NCI-H2081 treated with DMSO at 0.1 percent for 48 hours (cell line): ENCODE results near the gene CMYA5.
"Not testable (repeated sequence)": the region's sequence is repeated elsewhere in the genome, so short reads cannot be mapped to it uniquely, and the experiment has no call there.

Source experiments
- DNase-seq: peaks from one replicate; lab custom pipeline; 2025; lab: John Stamatoyannopoulos, UW

Gene CMYA5

GRCh38 chr5:79746642-79747569 lies 57.3 kb downstream of the CMYA5 start:
- no peak for DNase-seq

- DNase-seq = no peak
Measured at GRCh38 chr5:79750611-79751510, 61.2 kb downstream of the CMYA5 start.

GRCh38 chr5:79753092-79753491 lies 63.5 kb downstream of the CMYA5 start:
- DNase-seq = no peak

- DNase-seq = no peak
Measured at GRCh38 chr5:79753877-79754645, 64.4 kb downstream of the CMYA5 start.

- no peak for DNase-seq
Measured at GRCh38 chr5:79754865-79755555, 65.4 kb downstream of the CMYA5 start.

- no peak for DNase-seq
Measured at GRCh38 chr5:79756076-79756475, 66.4 kb downstream of the CMYA5 start.

GRCh38 chr5:79759436-79759835 lies 69.8 kb downstream of the CMYA5 start:
- no peak for DNase-seq

- no peak for DNase-seq
Measured at GRCh38 chr5:79759848-79760247, 70.2 kb downstream of the CMYA5 start.

GRCh38 chr5:79762929-79763328 lies 73.3 kb downstream of the CMYA5 start:
- no peak for DNase-seq

GRCh38 chr5:79764147-79764546 lies 74.5 kb downstream of the CMYA5 start:
- not testable (repeated sequence) for DNase-seq

GRCh38 chr5:79771387-79771786 lies 81.8 kb downstream of the CMYA5 start:
- DNase-seq = no peak

- DNase-seq = no peak
Measured at GRCh38 chr5:79772651-79773050, 83.0 kb downstream of the CMYA5 start.

- DNase-seq = no peak
Measured at GRCh38 chr5:79773612-79774011, 84.0 kb downstream of the CMYA5 start.

GRCh38 chr5:79774171-79774854 lies 84.7 kb downstream of the CMYA5 start:
- DNase-seq = no peak

GRCh38 chr5:79774855-79775237 lies 85.2 kb downstream of the CMYA5 start:
- DNase-seq = no peak

GRCh38 chr5:79784741-79785140 lies 95.1 kb downstream of the CMYA5 start:
- DNase-seq = not testable (repeated sequence)

- DNase-seq = no peak
Measured at GRCh38 chr5:79785983-79786382, 96.3 kb downstream of the CMYA5 start.

- no peak for DNase-seq
Measured at GRCh38 chr5:79787448-79787847, 97.8 kb downstream of the CMYA5 start.

- DNase-seq = no peak
Measured at GRCh38 chr5:79791843-79792242, 102.2 kb downstream of the CMYA5 start.

GRCh38 chr5:79792463-79792862 lies 102.8 kb downstream of the CMYA5 start:
- DNase-seq = no peak

- no peak for DNase-seq
Measured at GRCh38 chr5:79793304-79793703, 103.7 kb downstream of the CMYA5 start.
